Keratinocyte (primary cell): ENCODE data around the gene DRD5. TPM values are rescaled to one million over a fixed set of nuclear protein-coding genes. Genes with fewer than 3 reads are reported as not detected.
A peak's percentile ranks its signal among the peaks of the same experiment; 100 is the strongest.

Experiments
- DNase-seq: peaks from one replicate; pipeline ENCODE4 v3.0.0-alpha.2; 2011; ENCODE audit warnings: low read depth, missing footprints, low spot score
- FAIRE-seq: peaks from 2 replicates; lab custom pipeline; 2011; peaks lifted over from hg19 to GRCh38; lab: Jason Lieb, UNC
- H2AFZ ChIP-seq: 2 replicates; pipeline ENCODE4 v1.6.0; 2012; ENCODE audit warnings: low read length, control low read depth, inconsistent platforms; ENCODE audit not compliant: control insufficient read depth
- H3K27ac ChIP-seq: 2 replicates; pipeline ENCODE4 v1.5.1; 2011; ENCODE audit warnings: low read length; ENCODE audit not compliant: control insufficient read depth, insufficient read depth
- H3K27me3 ChIP-seq: 3 replicates; pipeline ENCODE4 v1.6.0; 2011; ENCODE audit warnings: low read length; ENCODE audit not compliant: control insufficient read depth, insufficient read depth; ENCODE audit errors: extremely low read depth
- H3K36me3 ChIP-seq, 2 experiments: 2 replicates in 1 of 2; 3 replicates in 1 of 2; pipeline ENCODE4 v1.5.1; 2011; ENCODE audit warnings: low read length in 2 of 2, mild to moderate bottlenecking in 1 of 2; ENCODE audit not compliant: control insufficient read depth in 2 of 2, insufficient read depth in 2 of 2; ENCODE audit errors: extremely low read depth in 1 of 2
- H3K4me1 ChIP-seq: 3 replicates; pipeline ENCODE4 v1.5.1; 2011; ENCODE audit warnings: low read length; ENCODE audit not compliant: control insufficient read depth, insufficient read depth; ENCODE audit errors: extremely low read depth
- H3K4me2 ChIP-seq: 3 replicates; pipeline ENCODE4 v1.6.0; 2011; ENCODE audit warnings: low read depth, low read length; ENCODE audit not compliant: control insufficient read depth, insufficient read depth; ENCODE audit errors: extremely low read depth
- H3K4me3 ChIP-seq, 3 experiments: fragments of 200-600 bp in 1 of 3; sonication (generic) in 1 of 3; 2 replicates in 2 of 3; 3 replicates in 1 of 3; pipeline ENCODE4 v1.5.1; 2011 to 2016; ENCODE audit warnings: low read length in 3 of 3, mild to moderate bottlenecking in 3 of 3, control low read depth in 2 of 3, inconsistent platforms in 1 of 3, low read depth in 1 of 3, mixed read lengths in 1 of 3, mixed run types in 1 of 3, moderate library complexity in 1 of 3; ENCODE audit not compliant: control insufficient read depth in 2 of 3, insufficient read depth in 2 of 3; ENCODE audit errors: extremely low read depth in 1 of 3
- H3K79me2 ChIP-seq: 2 replicates; pipeline ENCODE4 v1.6.0; 2012; ENCODE audit warnings: low read length; ENCODE audit not compliant: control insufficient read depth, insufficient read depth
- H3K9ac ChIP-seq: 3 replicates; pipeline ENCODE4 v1.6.0; 2011; ENCODE audit warnings: low read length; ENCODE audit not compliant: control insufficient read depth, insufficient read depth; ENCODE audit errors: extremely low read depth
- H3K9me1 ChIP-seq: 3 replicates; pipeline ENCODE4 v1.6.0; 2011; ENCODE audit warnings: low read length; ENCODE audit not compliant: control insufficient read depth, insufficient read depth; ENCODE audit errors: extremely low read depth
- H3K9me3 ChIP-seq: 2 replicates; pipeline ENCODE4 v1.5.1; 2012; ENCODE audit warnings: low read depth, low read length; ENCODE audit not compliant: control insufficient read depth
- H4K20me1 ChIP-seq: 3 replicates; pipeline ENCODE4 v1.6.0; 2011; ENCODE audit warnings: low read length; ENCODE audit not compliant: control insufficient read depth, insufficient read depth; ENCODE audit errors: extremely low read depth
- CTCF ChIP-seq, 3 experiments: IDR thresholded peaks in 1 of 3; conservative IDR thresholded peaks in 1 of 3; optimal IDR thresholded peaks in 1 of 3; 2 replicates in 2 of 3; 3 replicates in 1 of 3; pipeline versions ENCODE3 to v1.5.1; 2011; ENCODE audit warnings: low read length in 3 of 3, mild to moderate bottlenecking in 3 of 3, moderate library complexity in 2 of 3, control low read depth in 1 of 3, inconsistent platforms in 1 of 3; ENCODE audit not compliant: insufficient read depth in 2 of 3; ENCODE audit errors: extremely low read depth in 1 of 3
- EZH2 ChIP-seq: IDR thresholded peaks from one replicate; pipeline ENCODE4 v1.6.1; 2012; ENCODE audit warnings: inconsistent platforms, mild to moderate bottlenecking, low read length, moderate library complexity
- dilution Hi-C: fragments of 300-500 bp; cut with MboI; formaldehyde crosslinking; loops from one replicate; pipeline ENCODE4 v1.7.0; 2020; ENCODE audit warnings: low sequenced_read_pairs; ENCODE audit not compliant: extremely low pct_ligation_motif_present
- polyA plus RNA-seq, 5 experiments: library from polyadenylated mRNA; depleted of rRNA in 3 of 5; stranded (reverse) in 3 of 5; stranded (forward) in 1 of 5; unstranded in 1 of 5; fragments of >200 nt; gene quantifications; 1 replicate in 1 of 5; 2 replicates in 3 of 5; 3 replicates in 1 of 5; pipeline versions ENCODE4 v1.2.1 to v1.2.3, GENCODE V29; 2011 to 2012; ENCODE audit warnings: missing spikeins in 2 of 5, low read depth in 1 of 5, low replicate concordance in 1 of 5

Gene DRD5
- polyA plus RNA-seq, 1 donor (not counting 4 experiments of a cell fraction or from before 2014, with no cell fraction given) = not detected

DNA sequence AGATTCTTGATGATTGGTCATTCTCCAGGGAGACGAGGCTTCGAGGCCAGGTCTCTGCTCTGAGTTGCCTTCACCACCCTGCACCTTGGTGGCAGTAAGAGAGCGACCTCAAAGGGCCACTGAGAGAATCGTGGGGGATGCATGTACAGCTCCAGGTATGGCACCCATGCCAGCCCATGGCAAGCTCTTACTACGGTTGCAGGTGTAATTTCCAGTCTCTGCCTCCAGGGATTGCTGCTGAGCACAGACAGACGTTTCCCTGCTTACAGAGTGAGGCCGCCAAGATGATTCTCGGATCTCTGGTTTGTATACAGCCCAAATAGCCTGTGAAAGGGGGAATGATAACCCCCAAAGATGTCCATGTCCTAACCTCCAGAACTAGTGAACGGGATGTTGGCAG, 16.3 kb upstream of the DRD5 start:
- H3K4me3 ChIP-seq = no peak overlapping the region
- H3K9me1 ChIP-seq = no peaks in the 10 kb centered on the region
- H2AFZ ChIP-seq = no peak overlapping the region
- no peaks in the 10 kb centered on the region for H3K9me3 ChIP-seq
- H3K27me3 ChIP-seq = no peaks in the 10 kb centered on the region
- DNase-seq (peak; percentile 1), FAIRE-seq (no peak)
- H4K20me1 ChIP-seq = no peaks in the 10 kb centered on the region
- H3K27ac ChIP-seq = no peak overlapping the region
- H3K9ac ChIP-seq = no peak overlapping the region
- no peaks in the 10 kb centered on the region for H3K4me1 ChIP-seq
- TF ChIP-seq EZH2 (no peak), CTCF (optimal IDR thresholded peaks at IDR 0.05 in 1 of 3, IDR thresholded peaks at IDR 0.05 in 1 of 3, conservative IDR thresholded peaks at IDR 0.05 in 1 of 3; ENCODE audit: extremely low read depth in 1 of 3, insufficient read depth in 2 of 3, low read length in 3 of 3) (peak; percentile 61 to 68 (median 67))
- H3K79me2 ChIP-seq = no peaks in the 10 kb centered on the region
- H3K4me2 ChIP-seq = no peak overlapping the region
- no peaks in the 10 kb centered on the region for H3K36me3 ChIP-seq
- dilution Hi-C loops = no loop called here

GRCh38 chr4:9769321-9769720, 12.1 kb upstream of the DRD5 start:
- Histone ChIP-seq H3K9me1 (no peaks in the 10 kb centered on the region), H3K36me3 (no peaks in the 10 kb centered on the region), H2AFZ (no peak overlapping the region), H3K27me3 (peaks cover 5% of the 10 kb centered on the region), H3K79me2 (no peaks in the 10 kb centered on the region), H3K27ac (no peak overlapping the region), H3K4me2 (no peak overlapping the region), H4K20me1 (peaks cover 2% of the 10 kb centered on the region), H3K4me3 (no peak overlapping the region), H3K9me3 (no peaks in the 10 kb centered on the region), H3K4me1 (no peaks in the 10 kb centered on the region), H3K9ac (no peak overlapping the region)
- DNase-seq (no peak), FAIRE-seq (no peak)
- dilution Hi-C loops = no loop called here
- TF ChIP-seq EZH2 (no peak), CTCF (optimal IDR thresholded peaks at IDR 0.05 in 1 of 3, IDR thresholded peaks at IDR 0.05 in 1 of 3, conservative IDR thresholded peaks at IDR 0.05 in 1 of 3; ENCODE audit: extremely low read depth in 1 of 3, insufficient read depth in 2 of 3, low read length in 3 of 3) (no peak)
